NCI-H2171 (cell line): ENCODE data around the gene ORAI2.
A peak's percentile ranks its signal among the peaks of the same experiment; 100 is the strongest.
"Not testable (repeated sequence)": the region's sequence is repeated elsewhere in the genome, so short reads cannot be mapped to it uniquely, and the experiment has no call there.

ENCODE experiments used
- DNase-seq: peaks from one replicate; lab custom pipeline; 2025; lab: John Stamatoyannopoulos, UW

Gene ORAI2

GRCh38 chr7:102447311-102447710, 13.9 kb downstream of the ORAI2 start:
- DNase-seq: no peak

DNA sequence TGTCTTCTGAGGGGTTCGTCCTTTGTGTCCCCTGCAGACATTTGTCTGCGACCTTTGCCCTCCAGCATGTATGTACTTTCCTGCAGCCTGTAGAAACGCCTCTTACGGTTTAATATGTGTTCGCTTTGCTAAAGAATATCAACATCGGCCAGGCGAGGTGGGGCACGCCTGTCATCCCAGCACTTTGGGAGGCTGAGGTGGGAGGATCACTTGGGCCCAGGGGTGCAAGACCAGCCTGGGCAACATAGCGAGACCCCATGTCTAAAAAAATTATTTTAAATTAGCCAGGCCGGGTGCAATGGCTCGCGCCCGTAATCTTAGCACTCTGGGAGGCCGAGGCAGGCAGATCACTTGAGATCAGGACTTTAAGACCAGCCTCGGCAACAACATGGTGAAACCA, 15.8 kb downstream of the ORAI2 start:
- no peak for DNase-seq

DNA sequence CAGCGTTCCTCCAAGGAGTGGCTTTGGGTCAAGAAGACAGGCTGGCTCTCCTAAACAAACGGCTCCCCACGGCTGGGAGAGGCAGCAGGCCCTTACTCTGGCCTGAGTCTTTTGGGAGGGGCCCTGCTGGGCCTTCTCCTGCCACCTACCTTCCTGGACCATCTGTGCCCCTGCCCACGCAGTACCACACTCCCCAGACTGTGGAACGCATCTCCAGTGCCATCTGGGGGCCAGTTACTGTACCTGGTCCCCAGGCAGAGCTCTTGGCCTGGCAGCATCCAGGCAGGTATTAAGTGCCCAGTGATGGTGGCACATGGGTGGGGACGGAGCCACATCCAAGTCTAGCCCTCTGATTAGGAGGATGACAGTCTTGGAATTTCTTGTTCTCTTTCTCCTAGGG, 16.9 kb downstream of the ORAI2 start:
- DNase-seq: no peak

DNA sequence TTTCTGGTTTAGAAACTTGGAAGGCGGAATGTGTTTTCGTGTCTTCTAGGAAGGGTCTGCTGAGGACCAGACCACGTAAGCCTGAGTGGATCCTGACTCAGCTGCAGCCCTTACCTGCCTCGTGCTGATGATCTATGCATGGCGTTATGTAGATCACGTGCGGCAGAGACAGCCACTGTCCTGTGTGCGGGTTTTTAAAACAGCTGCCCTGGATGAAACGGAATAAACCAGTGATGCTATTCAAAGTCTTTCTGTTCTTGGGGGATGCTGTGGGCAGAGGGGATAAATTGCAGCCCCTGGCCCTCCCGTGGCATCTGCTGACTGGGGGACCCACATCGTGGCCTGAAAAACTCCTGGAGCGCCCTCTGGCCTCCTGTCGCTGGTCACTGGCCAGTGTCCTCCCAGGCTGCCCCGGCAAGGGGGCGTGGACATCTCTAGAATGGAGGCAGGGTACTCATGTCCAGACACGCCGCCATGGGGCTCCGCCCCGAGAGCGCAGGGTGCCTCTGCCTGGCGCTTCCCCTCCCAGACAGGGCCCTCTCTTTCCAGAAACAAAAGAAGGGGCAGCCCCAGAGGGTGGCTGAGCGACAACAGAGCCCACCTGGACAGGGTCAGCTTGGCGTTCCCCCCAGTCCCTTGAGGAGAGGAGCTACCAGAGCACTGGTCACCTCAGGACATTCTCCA, 18.1 kb downstream of the ORAI2 start:
- DNase-seq: peak; percentile 54

- DNase-seq: no peak
Measured at GRCh38 chr7:102452451-102452850, 19.1 kb downstream of the ORAI2 start.

DNA sequence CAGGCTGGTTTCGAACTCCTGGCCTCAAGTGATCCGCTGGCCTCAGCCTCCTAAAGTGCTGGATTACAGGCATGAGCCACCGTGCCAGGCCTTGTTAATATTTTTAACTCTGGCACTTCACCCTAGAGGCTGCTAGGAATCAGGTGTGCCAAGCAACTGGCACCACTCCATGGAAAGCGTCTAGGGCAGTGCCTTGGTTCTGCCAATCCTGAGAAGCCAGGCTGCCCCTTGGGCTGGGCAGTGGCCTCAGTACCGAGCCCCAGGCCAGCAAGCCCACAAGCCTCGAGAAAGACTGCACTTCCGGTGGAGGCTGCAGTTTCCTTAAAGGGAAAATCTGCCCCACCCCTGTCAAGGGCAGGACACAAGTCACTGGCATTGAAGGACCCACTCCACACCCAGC, 19.9 kb downstream of the ORAI2 start:
- DNase-seq: no peak

- peak; percentile 56 for DNase-seq
Measured at GRCh38 chr7:102454468-102454867, 21.1 kb downstream of the ORAI2 start.

- DNase-seq: not testable (repeated sequence)
Measured at GRCh38 chr7:102454932-102455331, 21.6 kb downstream of the ORAI2 start.

DNA sequence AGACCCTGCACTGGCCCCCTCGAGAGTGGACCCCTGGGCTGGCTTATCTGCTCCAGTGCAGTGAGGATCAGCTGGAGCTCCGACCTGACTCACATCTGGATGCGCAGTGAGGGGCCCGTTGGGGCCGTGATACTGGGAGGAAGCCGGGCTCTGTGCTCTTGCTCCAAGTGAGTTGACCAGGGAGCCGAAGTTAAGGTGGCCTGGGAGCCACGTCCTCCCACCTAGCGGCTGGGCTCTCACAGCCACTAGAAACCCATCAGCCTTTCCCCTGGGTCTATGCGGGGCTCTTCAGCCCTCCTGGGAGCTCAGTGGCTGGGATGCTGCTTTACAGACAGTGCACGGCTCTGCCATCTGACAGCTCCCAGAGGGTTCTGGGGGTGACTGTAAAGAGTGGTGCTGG, 22.2 kb downstream of the ORAI2 start:
- DNase-seq: no peak

GRCh38 chr7:102456327-102456726, 23.0 kb downstream of the ORAI2 start:
- no peak for DNase-seq

DNA sequence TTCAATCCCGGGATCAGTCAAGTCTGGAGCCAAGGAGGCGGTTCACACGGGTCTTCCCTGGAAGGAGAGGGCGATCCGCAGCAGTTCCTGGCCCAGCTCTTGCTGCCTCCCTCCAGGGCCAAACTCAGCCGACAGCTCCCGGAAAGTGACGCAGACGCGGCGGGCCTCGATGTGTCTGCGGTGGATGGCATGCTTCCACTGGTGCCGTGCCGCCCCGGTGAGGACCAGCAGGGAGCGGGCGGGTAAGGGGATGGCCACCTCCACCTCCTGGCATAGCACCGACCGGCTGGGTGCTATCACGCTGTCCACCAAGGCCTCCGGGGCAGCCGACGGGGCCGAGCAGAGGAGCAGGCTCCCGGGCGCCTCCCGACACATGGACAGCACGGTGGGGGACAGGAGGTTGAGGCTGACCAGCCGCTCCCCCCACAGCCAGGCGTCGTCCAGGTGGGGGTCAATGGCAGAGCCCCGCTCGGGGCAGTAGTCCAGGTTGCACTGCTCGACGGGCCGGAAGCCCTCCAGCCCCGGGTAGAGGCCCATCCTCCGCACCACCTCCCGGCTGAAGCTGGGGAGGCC, 24.1 kb downstream of the ORAI2 start:
- no peak for DNase-seq

DNA sequence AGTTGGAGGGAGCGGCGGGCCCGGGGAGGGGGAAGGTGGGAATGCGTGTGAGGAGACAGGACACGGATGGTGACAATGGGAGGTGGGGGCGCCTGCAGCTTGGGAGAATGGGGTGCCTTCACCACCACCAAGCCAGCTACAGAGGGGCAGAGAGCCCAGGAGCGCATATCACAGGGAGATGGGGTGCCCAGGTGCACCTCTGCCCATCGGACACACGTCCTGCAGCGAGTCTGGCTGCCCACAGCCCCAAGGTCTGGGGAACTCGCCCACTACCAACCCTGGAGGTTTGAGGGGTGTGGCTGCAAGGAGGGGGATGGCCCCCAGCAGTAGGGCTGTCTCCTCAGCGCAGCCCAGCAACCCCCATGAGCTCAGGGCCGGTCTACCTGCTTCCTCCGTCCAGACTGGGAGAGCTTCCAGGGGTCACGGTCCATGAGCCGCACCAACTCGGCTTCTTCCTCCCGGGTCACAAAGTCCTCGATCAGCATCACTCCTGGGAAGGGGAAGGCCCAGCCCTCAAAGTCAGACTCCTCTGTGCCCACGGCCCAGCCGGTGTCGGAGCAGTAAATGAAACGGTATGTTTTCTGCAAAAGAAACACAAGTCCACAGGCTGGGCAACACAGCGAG, 26.0 kb downstream of the ORAI2 start:
- DNase-seq: no peak

GRCh38 chr7:102460467-102460866, 27.1 kb downstream of the ORAI2 start:
- no peak for DNase-seq

DNA sequence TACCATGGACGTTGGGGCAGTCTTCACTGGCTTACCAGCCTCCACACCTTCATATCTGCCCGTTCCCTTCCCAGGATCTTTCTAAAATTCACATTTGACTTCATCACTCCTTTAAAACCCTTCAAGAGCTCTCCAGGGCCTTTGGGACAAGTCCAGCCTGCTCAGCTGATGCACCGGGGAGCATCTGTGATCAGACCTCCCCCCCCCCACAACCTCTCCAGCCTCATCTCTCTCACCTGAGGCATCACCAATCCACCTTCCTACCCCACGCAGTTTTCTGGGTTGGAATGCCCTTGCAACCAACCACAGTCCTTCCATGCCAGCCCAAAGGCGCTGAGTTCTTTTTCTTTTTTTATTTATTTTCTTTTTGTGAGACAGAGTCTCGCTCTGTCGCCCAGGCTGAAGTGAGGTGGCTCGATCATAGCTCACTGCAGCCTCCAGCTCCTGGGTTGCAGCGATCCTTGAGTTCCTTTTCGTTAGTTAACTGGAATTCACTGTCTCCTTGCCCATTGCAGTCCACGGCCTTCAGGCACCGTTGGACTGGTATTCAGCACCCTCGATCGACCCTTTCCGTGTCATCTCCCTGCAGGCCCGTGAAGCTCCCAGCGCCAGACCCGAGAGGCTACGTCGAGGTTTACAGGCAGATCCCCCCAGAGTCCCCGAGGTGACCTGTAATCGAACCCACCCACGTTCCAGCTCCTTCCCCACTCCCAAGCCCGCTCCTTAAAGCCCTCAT, 30.6 kb downstream of the ORAI2 start:
- DNase-seq: no peak

DNA sequence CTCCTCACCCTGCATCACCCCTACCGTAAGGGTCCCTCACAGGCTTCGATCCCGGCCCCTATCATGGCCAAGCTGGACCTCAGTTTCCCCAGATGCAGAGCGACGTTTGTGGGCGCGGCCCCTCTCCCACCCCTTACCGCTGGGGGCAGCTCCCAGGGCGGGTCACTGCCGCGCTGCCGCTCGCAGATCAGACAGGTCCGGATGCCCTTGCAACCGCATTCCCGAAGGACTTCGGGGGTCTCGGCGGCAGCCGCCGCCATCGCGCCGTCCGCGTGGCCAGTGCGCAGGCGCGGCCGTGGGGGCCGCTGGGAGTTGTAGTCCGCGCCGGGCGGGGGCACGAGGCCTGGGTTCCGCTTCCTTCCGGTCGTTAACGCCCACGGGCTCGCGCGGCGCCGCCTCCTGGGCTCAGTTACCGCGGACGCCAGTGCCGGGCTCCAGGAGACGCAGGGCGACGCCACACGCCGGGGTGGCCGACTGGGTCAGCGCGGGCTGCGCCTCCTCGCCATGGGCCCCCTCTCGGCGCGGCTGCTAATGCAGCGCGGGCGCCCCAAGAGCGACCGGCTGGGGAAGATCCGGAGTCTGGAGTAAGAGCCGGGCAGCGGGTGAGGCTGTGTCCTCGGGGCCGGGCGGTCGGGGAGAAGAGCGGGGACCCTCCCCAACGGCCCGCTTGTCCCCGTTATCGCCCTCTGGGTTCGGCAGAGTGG, 31.4 kb downstream of the ORAI2 start, which contains the start of the genes ALKBH4 and LRWD1:
Gene ALKBH4 (minus strand): TSS at position 287 of the 704 bp plus-strand sequence. CDS start 27 bp downstream, at position 260.
Gene LRWD1 (plus strand): TSS at position 408 of the 704 bp plus-strand sequence. CDS start 97 bp downstream, at position 505.
- peak; percentile 89 for DNase-seq

DNA sequence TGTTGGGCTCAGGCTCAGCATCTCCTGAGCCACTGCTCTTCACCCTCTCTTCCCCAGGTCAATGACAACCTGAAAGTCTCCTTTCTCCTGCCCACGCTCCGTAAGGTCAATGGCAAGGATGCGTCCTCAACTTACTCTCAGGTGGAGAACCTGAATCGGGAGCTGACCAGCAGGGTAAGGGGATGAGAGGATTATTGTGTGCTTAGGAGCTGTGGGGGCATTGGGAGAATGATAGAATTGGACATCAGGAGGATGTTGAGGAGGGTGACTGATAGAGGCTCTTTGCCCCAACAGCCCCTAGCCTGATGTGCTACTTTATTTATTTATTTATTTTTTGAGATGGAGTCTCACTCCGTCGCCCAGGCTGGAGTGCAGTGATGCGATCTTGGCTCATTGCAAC, 32.7 kb downstream of the ORAI2 start:
- DNase-seq: no peak

- DNase-seq: no peak
Measured at GRCh38 chr7:102467581-102468477, 34.5 kb downstream of the ORAI2 start.

- no peak for DNase-seq
Measured at GRCh38 chr7:102468478-102469350, 35.3 kb downstream of the ORAI2 start.

DNA sequence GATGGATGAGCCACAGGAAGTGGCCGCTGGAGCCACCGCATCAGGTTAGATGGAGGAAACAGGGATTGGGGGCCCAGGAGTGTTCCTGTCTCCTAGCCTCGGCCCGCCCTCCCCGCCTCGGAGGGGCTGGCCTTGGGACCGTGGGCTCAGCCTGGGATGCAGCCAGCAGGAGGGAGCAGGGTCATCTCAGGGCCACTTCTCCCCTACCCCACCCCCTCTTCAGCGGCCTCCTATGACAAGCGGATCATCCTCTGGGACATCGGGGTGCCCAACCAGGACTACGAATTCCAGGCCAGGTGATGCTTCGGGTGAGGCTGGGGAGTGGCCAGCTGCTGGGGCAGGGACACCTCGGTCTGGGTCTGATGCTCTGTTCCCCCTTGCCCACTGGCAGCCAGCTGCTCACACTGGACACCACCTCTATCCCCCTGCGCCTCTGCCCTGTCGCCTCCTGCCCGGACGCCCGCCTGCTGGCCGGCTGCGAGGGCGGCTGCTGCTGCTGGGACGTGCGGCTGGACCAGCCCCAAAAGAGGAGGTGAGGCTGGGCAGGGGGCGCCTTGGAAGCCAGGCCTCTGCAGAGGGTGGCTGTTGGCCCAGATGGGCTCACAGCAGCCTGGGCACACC, 36.1 kb downstream of the ORAI2 start:
- no peak for DNase-seq
